Fibroblast of skin of abdomen (primary cell): ENCODE data around the gene HOXC5.

Experiments used
- DNase-seq: peaks from one replicate; pipeline ENCODE4 v3.0.0-alpha.2; 2013

The HOXC5 gene

DNA sequence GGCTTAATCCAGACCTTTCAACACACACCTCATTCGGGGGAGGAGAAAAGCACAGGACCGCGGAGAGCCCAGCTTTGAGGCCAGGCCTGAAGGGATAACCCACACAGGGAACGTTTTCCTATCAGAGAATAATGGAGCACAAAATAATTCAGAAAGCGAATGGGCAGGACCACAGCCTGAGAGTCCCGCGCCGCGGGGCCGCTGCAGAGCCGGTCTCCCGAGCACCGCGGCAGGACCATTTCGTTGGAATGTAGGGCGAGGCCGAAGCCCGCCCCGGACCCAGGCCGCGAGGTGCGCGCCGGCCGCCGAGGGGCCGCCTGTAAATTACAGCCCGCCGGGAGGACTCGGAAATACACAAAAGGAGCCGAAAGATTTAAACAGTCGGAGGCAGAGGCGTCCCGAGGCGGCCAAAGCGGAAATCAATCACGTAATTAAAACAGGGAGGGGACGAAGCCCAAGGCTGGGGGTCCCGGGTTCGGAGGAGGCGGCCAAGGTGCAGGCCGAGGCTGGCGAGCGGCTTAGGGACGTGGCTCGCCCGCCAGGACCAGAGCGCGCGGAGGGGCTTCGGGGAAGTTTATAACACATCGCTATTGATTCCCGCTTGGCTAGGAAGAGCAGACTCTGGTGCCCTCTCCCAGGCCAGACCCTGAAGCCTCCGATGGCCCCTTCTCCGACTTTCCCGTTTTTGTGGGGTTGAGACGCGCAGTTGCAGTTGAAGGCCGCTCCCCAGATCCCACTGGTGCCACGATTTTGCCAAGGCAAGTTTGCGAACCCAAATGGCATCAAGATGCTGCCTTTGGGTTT is 14.5 kb downstream of the HOXC5 start:
- DNase-seq, result no peak

DNA sequence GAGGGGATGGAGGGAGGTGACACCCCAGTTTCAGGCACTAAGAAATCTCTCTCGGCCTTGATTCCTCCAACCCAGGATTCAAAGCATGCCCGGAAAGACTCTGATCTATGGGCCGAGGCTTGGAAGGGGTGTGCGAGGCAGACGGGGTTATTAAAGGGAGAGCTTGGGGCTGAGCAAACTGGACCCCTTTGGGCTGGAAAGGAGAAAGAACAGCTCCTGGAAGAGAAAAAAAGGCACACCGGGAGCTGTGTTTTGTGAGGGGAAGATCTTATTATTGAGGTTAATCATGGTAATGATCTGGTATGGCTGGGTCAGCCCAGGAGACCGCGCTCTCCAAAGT is 15.1 kb downstream of the HOXC5 start:
- DNase-seq, result no peak

- no peak for DNase-seq
These were observed 15.7 kb downstream of the HOXC5 start for GRCh38 chr12:54048406-54049093.

DNA sequence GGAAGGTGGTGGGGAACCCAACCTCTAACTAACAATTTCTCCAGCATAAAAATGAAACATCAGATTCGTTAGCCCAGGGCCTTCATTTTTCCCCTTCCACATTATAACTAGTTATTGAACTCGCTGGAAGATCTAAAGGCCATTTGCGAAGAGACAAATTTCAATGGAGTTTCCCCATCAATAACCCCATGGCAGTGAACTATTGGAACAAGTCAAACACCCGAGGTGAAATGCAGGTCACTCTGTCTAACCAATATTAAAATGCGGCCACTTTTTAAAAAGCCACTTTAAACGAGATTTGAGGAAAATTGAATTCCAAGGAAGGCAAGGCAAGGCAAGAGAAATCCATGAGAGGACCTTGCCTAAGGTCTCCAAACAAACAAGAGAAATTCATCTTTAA is 16.3 kb downstream of the HOXC5 start:
- no peak for DNase-seq

GRCh38 chr12:54050482-54050810 is 17.6 kb downstream of the HOXC5 start:
- no peak for DNase-seq

DNA sequence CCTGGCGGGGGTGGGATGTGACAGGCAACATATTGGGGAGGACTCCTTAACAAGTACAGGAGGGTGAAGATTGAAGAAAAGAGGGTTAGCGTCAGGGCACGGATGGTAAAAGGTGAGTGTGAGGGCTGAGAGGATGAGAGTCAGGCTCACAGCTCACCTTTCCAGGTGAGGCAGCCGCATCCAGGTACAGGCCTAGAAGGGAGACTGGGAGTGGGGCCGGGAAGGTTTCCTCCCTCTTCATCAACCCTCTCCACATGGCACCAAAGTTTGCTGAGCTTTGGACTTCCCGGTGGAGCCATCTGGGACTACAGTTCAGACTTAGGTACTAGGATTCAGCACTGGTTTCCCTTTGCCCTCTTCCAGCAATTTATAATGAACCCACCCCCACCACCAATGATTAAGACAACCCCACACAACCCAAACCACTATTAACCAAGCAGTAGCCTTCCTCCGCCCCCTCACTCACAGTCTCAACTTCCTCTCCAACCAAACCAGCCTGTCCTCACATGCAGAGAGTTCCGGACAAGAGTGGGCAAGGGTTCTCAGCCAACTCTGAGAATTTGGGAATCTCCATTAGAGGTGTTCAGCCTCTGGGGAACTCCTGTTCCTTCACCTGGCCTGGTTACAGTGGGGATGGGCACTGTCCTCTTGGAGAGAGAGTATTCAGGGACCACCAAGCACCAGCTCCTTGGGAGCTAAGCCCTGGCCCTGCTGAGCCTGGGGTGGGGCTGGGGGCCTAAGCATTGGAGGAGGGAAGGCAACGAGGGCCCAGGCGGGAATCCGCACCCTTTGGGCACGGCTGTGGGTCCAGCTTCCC is 18.4 kb downstream of the HOXC5 start:
- no peak for DNase-seq

- no peak for DNase-seq
These were observed 19.1 kb downstream of the HOXC5 start for GRCh38 chr12:54051874-54052437.

- DNase-seq, result no peak
These were observed 19.7 kb downstream of the HOXC5 start for GRCh38 chr12:54052438-54053002.

- no peak for DNase-seq
These were observed 20.3 kb downstream of the HOXC5 start for GRCh38 chr12:54053003-54053750.

GRCh38 chr12:54053751-54054741 is 21.2 kb downstream of the HOXC5 start, which contains the start of gene HOXC4:
HOXC4 (plus strand) TSS chr12:54053835; CDS start chr12:54053923, 88 bp downstream.
- DNase-seq, result no peak

GRCh38 chr12:54054742-54055194 is 21.9 kb downstream of the HOXC5 start:
- no peak for DNase-seq

GRCh38 chr12:54055552-54055951 is 22.7 kb downstream of the HOXC5 start:
- no peak for DNase-seq

GRCh38 chr12:54056110-54056509 is 23.3 kb downstream of the HOXC5 start:
- DNase-seq, result no peak

DNA sequence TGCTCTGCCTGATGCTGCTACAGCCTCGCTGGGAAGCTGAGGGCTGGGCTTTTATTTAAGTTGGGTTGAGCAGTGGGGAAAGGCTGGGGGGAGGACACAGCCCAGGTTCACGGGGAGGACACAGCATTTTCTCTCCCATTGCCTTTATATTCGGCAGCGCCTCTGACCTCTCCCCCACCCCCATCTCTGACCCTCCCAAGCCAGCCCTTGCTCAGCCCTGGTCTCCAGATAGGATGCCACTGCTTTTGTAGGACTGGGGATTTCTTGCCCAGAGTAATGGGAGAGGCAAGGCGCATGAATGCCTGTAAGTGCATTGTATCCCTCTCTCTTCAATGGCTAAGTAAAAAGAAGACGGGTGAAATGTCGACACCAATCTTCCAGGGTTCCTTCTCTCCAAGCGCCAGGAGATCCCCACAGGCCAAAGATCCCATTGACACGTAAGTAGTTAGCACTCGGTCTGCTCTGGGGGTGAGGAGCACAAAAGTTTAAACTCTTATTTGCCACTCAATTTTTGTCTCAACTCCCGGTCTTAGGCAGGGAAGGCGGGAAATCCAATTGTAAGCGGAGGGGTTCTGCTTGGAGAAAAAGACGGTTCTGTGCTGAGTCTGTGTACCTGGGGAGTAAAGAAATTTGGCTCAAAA is 25.4 kb downstream of the HOXC5 start:
- no peak for DNase-seq

DNA sequence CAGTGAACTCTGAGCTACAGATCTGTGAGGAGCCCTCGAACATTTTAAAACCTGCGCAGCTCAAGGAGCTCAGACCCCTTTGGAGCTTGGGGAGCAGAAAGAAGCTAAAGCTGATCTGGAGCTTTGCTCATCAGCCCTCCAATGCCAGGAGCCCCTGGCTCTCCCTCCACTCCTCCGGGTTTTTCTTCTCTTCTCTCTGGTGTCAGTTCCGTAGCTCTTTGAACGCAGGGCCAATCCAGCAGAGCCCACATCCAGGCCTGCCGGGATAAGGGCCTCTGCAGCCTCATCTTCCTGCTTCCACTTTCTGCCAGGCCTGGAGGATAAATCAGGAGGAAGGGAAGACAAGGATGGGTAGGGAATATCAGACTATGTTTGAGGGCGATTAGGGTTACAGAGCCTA is 26.8 kb downstream of the HOXC5 start:
- no peak for DNase-seq

- DNase-seq, result no peak
These were observed 27.5 kb downstream of the HOXC5 start for GRCh38 chr12:54060174-54060974.

DNA sequence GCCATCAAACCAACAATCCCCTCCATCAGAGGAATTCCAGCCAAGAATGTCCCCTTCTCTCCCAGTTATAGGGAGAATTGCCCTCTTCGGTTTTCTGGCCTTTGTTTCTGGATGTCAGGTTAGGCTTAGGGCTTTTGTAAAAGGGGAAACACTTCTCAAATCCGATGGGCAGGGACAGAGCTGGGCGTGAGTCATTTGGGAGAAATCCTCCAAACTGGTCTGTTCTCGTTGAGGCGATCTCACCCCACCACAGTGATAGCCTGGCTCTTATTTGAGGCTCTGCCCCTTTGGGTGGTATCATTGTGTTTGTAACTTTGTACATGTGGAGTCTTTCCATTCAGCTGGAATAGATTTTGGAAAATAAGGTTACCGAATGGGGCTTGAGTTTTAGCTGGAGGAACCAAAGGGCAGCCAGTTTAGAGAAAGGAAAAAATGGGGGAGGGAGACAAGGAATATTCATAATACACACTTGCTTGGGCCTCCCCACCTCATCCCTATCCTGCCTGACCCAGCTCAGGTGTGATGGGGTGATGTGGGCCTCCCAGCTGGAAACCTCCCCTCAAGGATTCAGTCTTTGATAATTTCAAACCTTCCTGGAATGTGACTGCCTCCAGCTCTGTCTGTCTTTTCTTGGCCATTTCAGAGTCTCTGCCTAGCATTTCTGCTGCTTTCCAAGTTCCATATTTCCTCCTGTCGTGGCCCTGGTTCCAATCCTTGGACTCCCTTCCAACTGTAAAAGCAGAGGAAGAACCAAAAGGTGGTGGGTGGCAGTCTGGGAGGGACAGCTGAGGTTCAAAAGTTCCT is 28.3 kb downstream of the HOXC5 start:
- DNase-seq, result no peak

- no peak for DNase-seq
These were observed 32.8 kb downstream of the HOXC5 start for GRCh38 chr12:54065677-54066076.
